Mammary epithelial cell (primary cell): ENCODE results near the gene NUDT3.

Experiments
- CTCF ChIP-seq, 2 donors: IDR thresholded peaks in 1 of 2; conservative IDR thresholded peaks in 1 of 2; 2 replicates each; pipeline ENCODE4 v1.5.1; 2011 to 2012; ENCODE audit warnings: inconsistent platforms in 2 of 2, low read length in 2 of 2, mild to moderate bottlenecking in 2 of 2, control low read depth in 1 of 2, low read depth in 1 of 2; ENCODE audit not compliant: insufficient read depth in 1 of 2; ENCODE audit errors: extremely low read depth in 1 of 2
- EZH2 ChIP-seq: IDR thresholded peaks from 2 replicates; pipeline ENCODE4 v1.6.1; 2012; ENCODE audit warnings: low read length, inconsistent platforms, borderline replicate concordance

- TF ChIP-seq CTCF (conservative IDR thresholded peaks at IDR 0.05 in 1 of 2, IDR thresholded peaks at IDR 0.05 in 1 of 2; ENCODE audit: extremely low read depth in 1 of 2, insufficient read depth in 1 of 2, low read depth in 1 of 2, low read length in 2 of 2): no peak
- TF ChIP-seq EZH2: no peak
These were observed 158.6 kb downstream of the NUDT3 start for GRCh38 chr6:34233867-34234266.
